SH-SY5Y (cell line): ENCODE measurements around the gene CSF1R.

Source experiments
- GATA2 ChIP-seq: IDR thresholded peaks from 2 replicates; pipeline ENCODE4 v1.6.1; 2011; ENCODE audit warnings: mild to moderate bottlenecking, low read depth, low read length
- GATA3 ChIP-seq: IDR thresholded peaks from 2 replicates; pipeline ENCODE4 v1.6.1; 2011; ENCODE audit warnings: low read depth, mild to moderate bottlenecking, low read length, moderate library complexity

DNA sequence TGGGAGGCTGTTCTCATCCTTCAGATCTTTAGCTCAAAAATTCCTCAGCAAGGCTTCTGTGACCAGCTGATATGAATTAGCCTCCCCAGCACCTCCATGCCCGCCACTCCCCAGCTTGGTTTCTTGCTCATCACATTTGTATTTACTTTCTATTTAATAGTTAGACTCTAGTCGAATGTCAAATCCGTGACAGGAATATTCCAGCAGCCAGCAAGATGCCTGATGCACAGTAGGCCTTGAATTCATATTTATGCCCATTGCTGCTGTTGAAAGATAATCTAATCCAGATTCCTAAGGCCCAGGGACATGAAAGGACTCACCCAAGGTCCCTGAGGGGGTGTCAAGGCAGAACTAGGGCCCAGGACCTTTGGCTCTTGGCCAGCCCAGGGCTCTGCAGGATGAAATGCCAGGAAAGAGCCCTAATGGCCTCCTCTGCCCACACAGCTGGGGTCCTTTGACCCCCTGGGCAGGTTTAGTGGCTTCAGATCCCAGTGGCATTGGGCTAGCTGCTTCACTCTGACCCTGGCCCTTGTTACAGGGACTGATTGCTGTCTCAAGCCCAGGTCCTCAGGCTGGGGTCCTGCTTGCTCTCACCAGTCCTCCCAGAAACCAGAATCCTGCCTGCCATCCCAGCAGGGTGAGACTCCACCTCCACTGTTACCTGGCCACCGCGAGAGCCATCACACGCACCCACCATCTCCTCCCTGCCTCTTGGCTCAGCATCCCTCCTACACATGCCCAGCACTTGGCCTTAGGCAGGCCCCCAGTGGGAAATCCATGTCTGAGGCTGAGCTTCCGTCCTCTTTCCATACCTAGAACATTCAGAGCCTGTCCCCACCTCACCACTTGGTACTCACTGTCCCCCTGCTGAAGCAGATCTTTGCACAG lies 7.3 kb downstream of the CSF1R start:
- TF ChIP-seq GATA2 (no peak), GATA3 (no peak)
